ENCODE results near the gene ATRIP.

GRCh38 chr3:48436477-48436787 lies 10.1 kb upstream of the ATRIP start:
- TF ChIP-seq GATA3 (IDR thresholded peaks at IDR 0.05; ENCODE audit: low read depth, low read length) (no peak), GATA2 (IDR thresholded peaks at IDR 0.05; ENCODE audit: low read depth, low read length) (no peak)
